ENCODE results near the gene INTS11.

The INTS11 gene

GRCh38 chr1:1315435-1315954 lies 9.0 kb downstream of the INTS11 start:
- H3K4me3 ChIP-seq (replicated peaks; ENCODE audit: low read depth, low read length): no peak overlapping the region
- TF ChIP-seq CTCF (IDR thresholded peaks at IDR 0.05; ENCODE audit: insufficient read depth, low read length, poor library complexity, severe bottlenecking): no peak
- DNase-seq (ENCODE audit: extremely low read depth, insufficient read length): no peak
- H3K27me3 ChIP-seq (replicated peaks; ENCODE audit: control insufficient read depth, insufficient read depth, low read length): no peaks in the 10 kb centered on the region
- H3K36me3 ChIP-seq (ENCODE audit: control insufficient read depth, insufficient read depth, low read length): peaks cover 36% of the 10 kb centered on the region

- DNase-seq (ENCODE audit: extremely low read depth, insufficient read length): no peak
- Histone ChIP-seq H3K4me3 (replicated peaks; ENCODE audit: low read depth, low read length) (no peak overlapping the region), H3K27me3 (replicated peaks; ENCODE audit: control insufficient read depth, insufficient read depth, low read length) (no peaks in the 10 kb centered on the region), H3K36me3 (ENCODE audit: control insufficient read depth, insufficient read depth, low read length) (peaks cover 34% of the 10 kb centered on the region)
- TF ChIP-seq CTCF (IDR thresholded peaks at IDR 0.05; ENCODE audit: insufficient read depth, low read length, poor library complexity, severe bottlenecking): no peak
Observed at GRCh38 chr1:1314678-1315335, 9.7 kb downstream of the INTS11 start.

GRCh38 chr1:1314237-1314586 lies 10.2 kb downstream of the INTS11 start:
- Histone ChIP-seq H3K4me3 (replicated peaks; ENCODE audit: low read depth, low read length) (no peak overlapping the region), H3K36me3 (ENCODE audit: control insufficient read depth, insufficient read depth, low read length) (peaks cover 31% of the 10 kb centered on the region), H3K27me3 (replicated peaks; ENCODE audit: control insufficient read depth, insufficient read depth, low read length) (no peaks in the 10 kb centered on the region)
- DNase-seq (ENCODE audit: extremely low read depth, insufficient read length): no peak
- TF ChIP-seq CTCF (IDR thresholded peaks at IDR 0.05; ENCODE audit: insufficient read depth, low read length, poor library complexity, severe bottlenecking): no peak

- TF ChIP-seq CTCF (IDR thresholded peaks at IDR 0.05; ENCODE audit: insufficient read depth, low read length, poor library complexity, severe bottlenecking): no peak
- Histone ChIP-seq H3K27me3 (replicated peaks; ENCODE audit: control insufficient read depth, insufficient read depth, low read length) (no peaks in the 10 kb centered on the region), H3K4me3 (replicated peaks; ENCODE audit: low read depth, low read length) (no peak overlapping the region), H3K36me3 (ENCODE audit: control insufficient read depth, insufficient read depth, low read length) (peaks cover 28% of the 10 kb centered on the region)
- no peak for DNase-seq (ENCODE audit: extremely low read depth, insufficient read length)
Observed at GRCh38 chr1:1313500-1314236, 10.8 kb downstream of the INTS11 start.

- H3K4me3 ChIP-seq (replicated peaks; ENCODE audit: low read depth, low read length): no peak overlapping the region
- H3K27me3 ChIP-seq (replicated peaks; ENCODE audit: control insufficient read depth, insufficient read depth, low read length): no peaks in the 10 kb centered on the region
- no peak for DNase-seq (ENCODE audit: extremely low read depth, insufficient read length)
- no peak for TF ChIP-seq CTCF (IDR thresholded peaks at IDR 0.05; ENCODE audit: insufficient read depth, low read length, poor library complexity, severe bottlenecking)
- H3K36me3 ChIP-seq (ENCODE audit: control insufficient read depth, insufficient read depth, low read length): peaks cover 28% of the 10 kb centered on the region
Observed at GRCh38 chr1:1312450-1313314, 11.8 kb downstream of the INTS11 start.
